CD14-positive monocyte (primary cell): Measurements from ENCODE around the gene ENDOV. TPM values are rescaled to one million over a fixed set of nuclear protein-coding genes. Genes with fewer than 3 reads are reported as not detected.
A peak's percentile ranks its signal among the peaks of the same experiment; 100 is the strongest.

Experiments
- DNase-seq, 3 donors: peaks; one replicate each; pipeline ENCODE4 v3.0.0-alpha.2; 2011 to 2022
- H2AFZ ChIP-seq: 2 replicates; pipeline ENCODE4 v1.6.0; 2012; ENCODE audit warnings: mild to moderate bottlenecking, low read depth, low read length, inconsistent platforms; ENCODE audit not compliant: insufficient read depth, poor library complexity, severe bottlenecking
- H3K27ac ChIP-seq, 2 donors: 1 replicate in 1 of 2; 2 replicates in 1 of 2; pipeline ENCODE4 v1.5.1; 2012 to 2013; ENCODE audit warnings: low read length in 2 of 2, control low read depth in 1 of 2, inconsistent platforms in 1 of 2, low read depth in 1 of 2, mild to moderate bottlenecking in 1 of 2
- H3K27me3 ChIP-seq, 2 donors: one replicate each; pipeline versions ENCODE4 v1.6.0 to v1.6.1; 2011 to 2013; ENCODE audit warnings: low read length in 2 of 2; ENCODE audit not compliant: control insufficient read depth in 2 of 2, insufficient read depth in 2 of 2
- H3K36me3 ChIP-seq, 2 donors: replicated peaks in 1 of 2; 1 replicate in 1 of 2; 2 replicates in 1 of 2; pipeline versions ENCODE4 v1.5.1 to v1.6.1; 2012 to 2013; ENCODE audit warnings: low read length in 2 of 2, control low read depth in 1 of 2, inconsistent platforms in 1 of 2, mild to moderate bottlenecking in 1 of 2; ENCODE audit not compliant: insufficient read depth in 2 of 2, control insufficient read depth in 1 of 2
- H3K4me1 ChIP-seq, 2 donors: 1 replicate in 1 of 2; 2 replicates in 1 of 2; pipeline versions ENCODE4 v1.5.1 to v1.6.1; 2012 to 2013; ENCODE audit warnings: low read length in 2 of 2, control low read depth in 1 of 2, inconsistent platforms in 1 of 2, mild to moderate bottlenecking in 1 of 2, moderate library complexity in 1 of 2; ENCODE audit not compliant: insufficient read depth in 2 of 2, control insufficient read depth in 1 of 2
- H3K4me2 ChIP-seq: replicated peaks from 2 replicates; pipeline ENCODE3; 2012; ENCODE audit warnings: low read length, moderate library complexity, mild to moderate bottlenecking; ENCODE audit not compliant: poor library complexity, severe bottlenecking; ENCODE audit errors: extremely low read depth
- H3K4me3 ChIP-seq, 3 experiments: fragments of 200-600 bp in 1 of 3; sonication (generic) in 1 of 3; replicated peaks in 1 of 3; 1 replicate in 2 of 3; 2 replicates in 1 of 3; pipeline ENCODE4 v1.5.1; 2011 to 2013; ENCODE audit warnings: low read length in 3 of 3, mild to moderate bottlenecking in 3 of 3, control low read depth in 2 of 3, low read depth in 2 of 3, inconsistent platforms in 1 of 3, moderate library complexity in 1 of 3
- H3K79me2 ChIP-seq: 2 replicates; pipeline ENCODE4 v1.6.0; 2012; ENCODE audit warnings: mild to moderate bottlenecking, control low read depth, inconsistent platforms, low read length, moderate library complexity; ENCODE audit not compliant: insufficient read depth
- H3K9ac ChIP-seq: 2 replicates; pipeline ENCODE4 v1.6.0; 2017; ENCODE audit warnings: low read length, mild to moderate bottlenecking; ENCODE audit not compliant: insufficient read depth, poor library complexity, severe bottlenecking
- H3K9me3 ChIP-seq, 2 donors: replicated peaks in 1 of 2; 1 replicate in 1 of 2; 2 replicates in 1 of 2; pipeline versions ENCODE4 v1.5.1 to v1.6.1; 2012 to 2013; ENCODE audit warnings: low read length in 2 of 2, control low read depth in 1 of 2; ENCODE audit not compliant: control insufficient read depth in 1 of 2, insufficient read depth in 1 of 2
- H4K20me1 ChIP-seq: 2 replicates; pipeline ENCODE4 v1.6.0; 2012; ENCODE audit warnings: mild to moderate bottlenecking, low read length, control low read depth, moderate library complexity; ENCODE audit not compliant: insufficient read depth
- H3K27ac Mint-ChIP-seq, 7 donors: one replicate each; pipeline ENCODE4 v1.8.0; 2020; ENCODE audit warnings: mild to moderate bottlenecking in 7 of 7, mixed read lengths in 7 of 7, moderate library complexity in 6 of 7, inconsistent platforms in 2 of 7
- H3K27me3 Mint-ChIP-seq, 3 donors: one replicate each; pipeline ENCODE4 v1.8.0; 2021 to 2022; ENCODE audit warnings: low read depth in 3 of 3, mild to moderate bottlenecking in 3 of 3, mixed read lengths in 3 of 3, moderate library complexity in 3 of 3, inconsistent platforms in 1 of 3
- H3K36me3 Mint-ChIP-seq, 2 donors: one replicate each; pipeline ENCODE4 v1.8.0; 2020; ENCODE audit warnings: mixed read lengths in 2 of 2, inconsistent platforms in 1 of 2, mild to moderate bottlenecking in 1 of 2
- H3K4me1 Mint-ChIP-seq: one replicate; pipeline ENCODE4 v1.8.0; 2020; ENCODE audit warnings: mild to moderate bottlenecking, mixed read lengths
- H3K4me3 Mint-ChIP-seq, 2 donors: one replicate each; pipeline ENCODE4 v1.8.0; 2020; ENCODE audit warnings: mild to moderate bottlenecking in 2 of 2, mixed read lengths in 2 of 2, moderate library complexity in 1 of 2
- H3K9me3 Mint-ChIP-seq, 7 donors: one replicate each; pipeline ENCODE4 v1.8.0; 2020 to 2022; ENCODE audit warnings: mixed read lengths in 7 of 7, mild to moderate bottlenecking in 6 of 7, moderate library complexity in 6 of 7, inconsistent platforms in 2 of 7
- WGBS: methylation state at CpG from one replicate; pipeline ENCODE4 v1.1.5; 2013; ENCODE audit warnings: missing lambda C conversion rate; ENCODE audit not compliant: insufficient coverage; 5-methylcytosine and 5-hydroxymethylcytosine counted together
- intact Hi-C, 2 donors: fragments of 100-400 bp; cut with micrococcal nuclease; formaldehyde crosslinking; loops; one replicate each; pipeline versions ENCODE4 v1.15.0 to v1.15.1; 2023
- polyA plus RNA-seq, 3 donors: library from polyadenylated mRNA; depleted of rRNA in 1 of 3; unstranded in 2 of 3; stranded (reverse) in 1 of 3; fragments of 300-500 nt in 2 of 3; fragments of >200 nt in 1 of 3; fragmentation: Illumina TruSeq in 2 of 3; gene quantifications; 1 replicate in 2 of 3; 2 replicates in 1 of 3; pipeline ENCODE4 v1.2.3, GENCODE V29; 2012 to 2021
- TF ChIP-seq, protein P1 (sequence below): fragments of 200-600 bp; IDR thresholded peaks from one replicate; pipeline ENCODE4 v1.8.0; 2022; ENCODE audit warnings: antibody characterized with exemption, mild to moderate bottlenecking

Gene ENDOV
- polyA plus RNA-seq, 3 donors, result 10.4 to 15.7 (median 13.3) TPM

DNA sequence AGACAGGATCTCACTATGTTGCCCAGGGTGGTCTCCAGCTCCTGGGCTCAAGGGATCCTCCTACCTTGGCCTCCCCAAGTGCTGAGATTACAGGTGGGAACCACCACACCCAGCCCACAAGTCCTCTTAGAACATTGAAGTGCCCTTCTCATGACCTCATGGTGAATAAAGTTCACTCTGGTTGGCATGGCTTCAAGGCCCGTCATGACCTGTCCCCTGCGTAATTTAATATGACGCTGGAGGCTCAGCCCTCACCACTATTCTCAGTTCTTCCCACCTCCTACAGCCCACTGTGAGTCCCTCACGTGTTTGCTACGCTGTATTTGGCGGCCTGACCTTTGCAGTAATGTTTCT is 1.9 kb downstream of the ENDOV start:
- no peak overlapping the region for H3K4me3 Mint-ChIP-seq
- H3K79me2 ChIP-seq, result peaks cover 6% of the 10 kb centered on the region
- no peak overlapping the region for H3K4me3 ChIP-seq
- peaks cover 8 to 25% of the 10 kb centered on the region in 2 donors for H3K27me3 ChIP-seq
- no peaks in the 10 kb centered on the region for H3K9me3 ChIP-seq
- peaks cover 0 to 7% (median 0%) of the 10 kb centered on the region in 7 donors for H3K9me3 Mint-ChIP-seq
- H3K9ac ChIP-seq, result no peak overlapping the region
- 100% methylated on average over 6 of the region's 6 CpGs for WGBS
- peak overlapping the region in 1 of 7 donors; percentile 93 for H3K27ac Mint-ChIP-seq
- H3K4me1 ChIP-seq, result peaks cover 15 to 20% of the 10 kb centered on the region in 2 donors
- peaks cover 16% of the 10 kb centered on the region for H3K4me1 Mint-ChIP-seq
- H2AFZ ChIP-seq, result no peak overlapping the region
- DNase-seq, result no peak
- no peak overlapping the region for H3K27ac ChIP-seq
- H4K20me1 ChIP-seq, result peaks cover 6% of the 10 kb centered on the region
- H3K27me3 Mint-ChIP-seq, result peaks cover 17 to 27% (median 22%) of the 10 kb centered on the region in 3 donors
- TF ChIP-seq, protein P1, sequence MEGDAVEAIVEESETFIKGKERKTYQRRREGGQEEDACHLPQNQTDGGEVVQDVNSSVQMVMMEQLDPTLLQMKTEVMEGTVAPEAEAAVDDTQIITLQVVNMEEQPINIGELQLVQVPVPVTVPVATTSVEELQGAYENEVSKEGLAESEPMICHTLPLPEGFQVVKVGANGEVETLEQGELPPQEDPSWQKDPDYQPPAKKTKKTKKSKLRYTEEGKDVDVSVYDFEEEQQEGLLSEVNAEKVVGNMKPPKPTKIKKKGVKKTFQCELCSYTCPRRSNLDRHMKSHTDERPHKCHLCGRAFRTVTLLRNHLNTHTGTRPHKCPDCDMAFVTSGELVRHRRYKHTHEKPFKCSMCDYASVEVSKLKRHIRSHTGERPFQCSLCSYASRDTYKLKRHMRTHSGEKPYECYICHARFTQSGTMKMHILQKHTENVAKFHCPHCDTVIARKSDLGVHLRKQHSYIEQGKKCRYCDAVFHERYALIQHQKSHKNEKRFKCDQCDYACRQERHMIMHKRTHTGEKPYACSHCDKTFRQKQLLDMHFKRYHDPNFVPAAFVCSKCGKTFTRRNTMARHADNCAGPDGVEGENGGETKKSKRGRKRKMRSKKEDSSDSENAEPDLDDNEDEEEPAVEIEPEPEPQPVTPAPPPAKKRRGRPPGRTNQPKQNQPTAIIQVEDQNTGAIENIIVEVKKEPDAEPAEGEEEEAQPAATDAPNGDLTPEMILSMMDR, result no peak
- H3K4me2 ChIP-seq, result no peak overlapping the region
- peaks cover 15 to 21% of the 10 kb centered on the region in 2 donors for H3K36me3 ChIP-seq
- H3K36me3 Mint-ChIP-seq, result peaks cover 23 to 29% of the 10 kb centered on the region in 2 donors
- intact Hi-C loops, result loop anchor here in 1 of 2 donors (5.0 kb wide), 1 partner anchor 35 kb away; no protein-coding TSS in a partner anchor

- H3K4me3 Mint-ChIP-seq, result no peak overlapping the region
- TF ChIP-seq, protein P1, result no peak
- Histone ChIP-seq H3K36me3 (peaks cover 15 to 21% of the 10 kb centered on the region in 2 donors), H2AFZ (no peak overlapping the region), H3K27me3 (peaks cover 6 to 11% of the 10 kb centered on the region in 2 donors), H4K20me1 (peaks cover 6% of the 10 kb centered on the region), H3K79me2 (peaks cover 6% of the 10 kb centered on the region), H3K4me2 (no peak overlapping the region), H3K9me3 (no peaks in the 10 kb centered on the region), H3K4me1 (peaks cover 15 to 20% of the 10 kb centered on the region in 2 donors), H3K27ac (no peak overlapping the region), H3K4me3 (no peak overlapping the region), H3K9ac (no peak overlapping the region)
- peaks cover 23 to 29% of the 10 kb centered on the region in 2 donors for H3K36me3 Mint-ChIP-seq
- DNase-seq, result no peak
- H3K4me1 Mint-ChIP-seq, result peaks cover 18% of the 10 kb centered on the region
- intact Hi-C loops, result loop anchor here in 1 of 2 donors (5.0 kb wide), 1 partner anchor 34 kb away; no protein-coding TSS in a partner anchor
- peaks cover 0 to 7% (median 0%) of the 10 kb centered on the region in 7 donors for H3K9me3 Mint-ChIP-seq
- H3K27me3 Mint-ChIP-seq, result peaks cover 9 to 13% (median 12%) of the 10 kb centered on the region in 3 donors
- H3K27ac Mint-ChIP-seq, result no peak overlapping the region
- WGBS, result 96% methylated on average over 8 of the region's 11 CpGs
Measured at GRCh38 chr17:80418589-80418988, 3.6 kb downstream of the ENDOV start.
